NCI-H2029 (cell line): Measurements from ENCODE around the gene EIF4G3.
A peak's percentile ranks its signal among the peaks of the same experiment; 100 is the strongest.
"Not testable (repeated sequence)": the region's sequence is repeated elsewhere in the genome, so short reads cannot be mapped to it uniquely, and the experiment has no call there.

Source experiments
- DNase-seq: peaks from one replicate; lab custom pipeline; 2025; lab: John Stamatoyannopoulos, UW

Gene EIF4G3

DNA sequence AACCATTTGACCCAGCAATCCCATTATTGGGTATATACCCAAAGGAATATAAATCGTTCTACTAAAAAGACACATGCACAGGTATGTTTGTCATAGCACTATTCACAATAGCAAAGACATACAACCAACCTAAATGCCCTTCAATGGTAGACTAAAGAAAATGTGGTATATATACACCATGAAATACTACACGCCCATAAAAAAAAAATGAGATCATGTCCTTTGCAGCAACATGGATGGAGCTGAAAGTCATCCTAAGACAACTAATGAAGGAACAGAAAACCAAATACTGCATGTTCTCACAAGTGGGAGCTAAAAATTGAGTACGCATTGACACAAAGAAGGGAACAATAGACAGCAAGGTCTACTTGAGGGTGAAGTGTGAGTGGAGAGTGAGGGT, 72.0 kb downstream of the EIF4G3 start:
- DNase-seq = peak; percentile 4

DNA sequence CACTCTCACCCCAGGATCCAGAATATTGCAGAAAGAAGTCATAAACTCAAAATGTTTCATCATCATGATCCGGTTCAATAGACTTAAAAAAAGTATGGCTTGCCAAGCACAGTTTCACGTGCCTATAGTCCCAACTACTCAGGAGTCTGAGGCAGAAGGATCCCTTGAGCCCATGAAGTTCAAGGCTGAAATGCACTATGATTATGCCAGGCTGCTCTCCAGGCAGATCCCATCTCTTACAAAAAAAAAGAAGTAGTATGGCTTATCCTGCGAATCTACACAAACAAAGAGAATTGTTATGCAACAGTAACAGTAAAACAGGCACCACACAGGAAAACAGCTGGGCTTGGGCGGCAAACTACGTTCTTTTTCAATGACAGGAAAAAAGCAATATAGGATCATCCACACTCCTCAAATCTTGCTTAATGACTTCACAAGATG, 76.2 kb downstream of the EIF4G3 start:
- DNase-seq = no peak

- DNase-seq = no peak
Observed at GRCh38 chr1:21099869-21100131, 76.9 kb downstream of the EIF4G3 start.

DNA sequence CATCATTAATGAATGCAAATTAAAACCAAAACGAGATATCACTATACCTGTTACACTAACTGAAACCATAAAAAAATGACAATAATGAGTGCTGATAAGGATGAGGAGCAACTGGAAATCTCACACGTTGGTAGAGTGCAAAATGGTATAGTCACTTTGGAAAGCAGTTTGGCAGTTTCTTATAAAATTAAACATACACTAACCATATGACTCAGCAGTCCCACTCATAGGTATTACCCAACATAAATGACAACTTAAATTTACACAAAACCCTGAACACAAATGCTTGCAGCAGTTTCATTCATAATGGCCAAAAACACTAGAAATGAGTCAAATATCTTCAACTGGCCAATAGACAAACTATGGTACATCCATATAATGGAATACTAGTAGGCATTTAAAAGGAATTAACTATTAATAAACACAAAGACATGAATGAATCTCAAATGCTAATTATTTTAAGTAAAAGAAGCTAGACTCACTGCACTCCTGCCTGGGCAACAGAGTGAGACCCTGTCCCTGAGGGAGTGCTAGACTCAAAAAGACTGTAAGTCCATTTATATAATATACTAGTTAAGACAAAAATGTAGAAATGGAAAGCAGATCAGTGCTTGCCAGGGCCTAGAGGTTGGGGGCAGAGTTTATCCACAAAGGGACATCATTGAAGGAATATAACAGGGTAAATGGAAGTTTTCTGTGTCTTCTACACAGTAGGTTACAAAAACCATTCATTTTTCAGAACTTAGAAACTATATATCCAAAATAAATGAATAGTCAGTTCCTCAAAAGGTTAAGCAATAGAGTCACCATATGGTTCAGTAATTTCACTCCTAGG, 77.4 kb downstream of the EIF4G3 start:
- no peak for DNase-seq

- no peak for DNase-seq
Observed at GRCh38 chr1:21098186-21098915, 78.3 kb downstream of the EIF4G3 start.

GRCh38 chr1:21097729-21098128, 79.0 kb downstream of the EIF4G3 start:
- no peak for DNase-seq

GRCh38 chr1:21095976-21096375, 80.7 kb downstream of the EIF4G3 start:
- no peak for DNase-seq

DNA sequence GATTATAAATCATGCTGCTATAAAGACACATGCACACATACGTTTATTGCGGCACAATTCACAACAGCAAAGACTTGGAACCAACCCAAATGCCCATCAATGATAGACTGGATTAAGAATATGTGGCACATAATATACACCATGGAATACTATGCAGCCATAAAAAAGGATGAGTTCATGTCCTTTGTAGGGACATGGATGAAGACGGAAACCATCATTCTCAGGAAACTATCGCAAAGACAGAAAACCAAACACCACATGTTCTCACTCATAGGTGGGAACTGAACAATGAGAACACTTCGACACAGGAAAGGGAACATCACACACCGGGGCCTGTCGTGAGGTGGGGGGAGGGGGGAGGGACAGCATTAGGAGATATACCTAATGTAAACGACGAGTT, 82.4 kb downstream of the EIF4G3 start:
- not testable (repeated sequence) for DNase-seq

DNA sequence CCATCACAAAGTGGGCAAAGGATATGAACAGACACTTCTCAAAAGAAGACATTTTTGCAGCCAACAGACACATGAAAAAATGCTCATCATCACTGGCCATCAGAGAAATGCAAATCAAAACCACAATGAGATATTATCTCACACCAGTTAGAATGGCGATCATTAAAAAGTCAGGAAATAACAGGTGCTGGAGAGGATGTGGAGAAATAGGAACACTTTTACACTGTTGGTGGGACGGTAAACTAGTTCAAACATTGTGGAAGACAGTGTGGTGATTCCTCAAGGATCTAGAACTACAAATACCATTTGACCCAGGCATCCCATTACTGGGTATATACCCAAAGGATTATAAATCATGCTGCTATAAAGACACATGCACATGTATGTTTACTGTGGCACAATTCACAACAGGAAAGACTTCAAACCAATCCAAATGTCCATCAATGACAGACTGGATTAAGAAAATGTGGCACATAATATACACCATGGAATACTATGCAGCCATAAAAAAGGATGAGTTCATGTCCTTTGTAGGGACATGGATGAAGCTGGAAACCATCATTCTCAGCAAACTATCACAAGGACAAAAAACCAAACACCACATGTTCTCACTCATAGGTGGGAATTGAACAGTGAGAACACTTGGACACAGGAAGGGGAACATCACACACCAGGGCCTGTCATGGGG, 83.3 kb downstream of the EIF4G3 start:
- DNase-seq = not testable (repeated sequence)

GRCh38 chr1:21092545-21092944, 84.2 kb downstream of the EIF4G3 start:
- DNase-seq = not testable (repeated sequence)

GRCh38 chr1:21091053-21091690, 85.5 kb downstream of the EIF4G3 start:
- DNase-seq = not testable (repeated sequence)

DNA sequence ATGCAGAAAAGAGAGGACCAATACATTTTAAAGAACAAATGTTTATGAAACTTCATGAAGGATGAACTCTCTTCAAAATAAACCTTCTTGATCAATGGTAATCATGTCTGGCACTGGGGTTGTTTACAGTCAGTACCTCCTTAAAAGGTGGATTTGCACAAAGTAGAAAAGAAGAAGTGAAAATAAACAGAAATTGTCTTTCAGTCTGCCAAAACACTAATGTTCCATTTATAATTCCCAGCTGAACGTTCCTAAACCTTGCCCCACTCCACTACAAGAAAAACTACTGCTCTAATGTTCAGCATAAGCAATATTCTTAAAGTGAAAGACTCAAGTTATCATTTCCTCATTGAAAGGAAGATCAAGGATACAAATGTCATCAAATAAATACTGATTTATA, 86.2 kb downstream of the EIF4G3 start:
- DNase-seq = no peak

- DNase-seq = no peak
Observed at GRCh38 chr1:21089731-21090130, 87.0 kb downstream of the EIF4G3 start.

GRCh38 chr1:21089299-21089698, 87.4 kb downstream of the EIF4G3 start:
- DNase-seq = no peak

DNA sequence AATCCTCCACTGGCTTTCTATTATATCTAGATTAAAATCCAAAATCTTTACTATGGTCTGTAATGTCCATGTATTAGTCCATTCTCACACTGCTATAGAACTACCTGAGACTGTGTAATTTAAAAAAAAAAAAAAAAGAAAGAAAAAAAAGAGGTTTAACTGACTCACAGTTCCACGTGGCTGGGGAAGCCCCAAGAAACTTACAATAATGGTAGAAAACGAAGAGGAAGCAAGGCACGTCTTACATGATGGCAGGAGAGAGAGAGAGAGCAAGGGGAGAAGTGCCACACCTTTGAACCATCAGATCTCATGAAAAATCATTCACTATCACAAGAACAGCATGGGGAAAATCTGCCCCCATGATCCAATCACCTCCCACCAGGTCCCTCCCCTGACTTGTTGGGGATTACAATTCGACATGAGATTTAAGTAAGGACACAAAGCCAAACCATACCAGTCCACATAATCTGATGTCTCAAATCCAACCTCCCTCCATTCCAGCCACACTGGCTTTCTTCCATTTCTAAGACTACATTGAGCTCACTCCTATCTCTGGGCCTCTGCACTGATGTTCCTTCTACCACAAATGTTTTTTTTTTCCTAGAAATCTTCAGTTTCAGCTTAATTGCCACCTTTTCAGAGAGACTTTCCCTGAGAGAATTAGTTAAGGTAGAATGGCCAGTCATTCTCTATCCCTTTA, 92.4 kb downstream of the EIF4G3 start:
- no peak for DNase-seq

DNA sequence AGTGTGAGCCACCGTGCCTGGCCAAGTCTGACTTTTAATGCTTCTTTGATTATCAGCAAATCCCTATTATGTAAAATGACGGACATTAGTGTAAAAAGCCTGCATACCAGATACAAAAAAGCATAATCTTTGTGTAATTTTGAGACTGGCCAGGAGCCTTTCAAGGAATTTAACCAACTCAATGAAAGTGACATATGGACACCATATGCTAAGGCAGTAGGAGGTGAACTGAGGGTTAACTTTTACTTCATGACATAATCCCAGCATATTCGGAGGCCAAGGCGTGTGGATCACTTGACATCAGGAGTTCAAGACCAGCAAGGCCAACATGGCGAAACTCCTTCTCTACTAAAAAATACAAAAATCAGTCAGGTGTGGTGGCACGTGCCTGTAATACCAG, 94.6 kb downstream of the EIF4G3 start:
- DNase-seq = no peak

- no peak for DNase-seq
Observed at GRCh38 chr1:21077085-21077484, 99.6 kb downstream of the EIF4G3 start.

- DNase-seq = no peak
Observed at GRCh38 chr1:21072721-21073120, 104.0 kb downstream of the EIF4G3 start.

GRCh38 chr1:21069549-21069948, 107.1 kb downstream of the EIF4G3 start:
- DNase-seq = no peak

GRCh38 chr1:21068937-21069336, 107.8 kb downstream of the EIF4G3 start:
- DNase-seq = no peak

GRCh38 chr1:21067551-21068227, 109.0 kb downstream of the EIF4G3 start:
- no peak for DNase-seq
